Stimulated activated naive CD4-positive, alpha-beta T cell treated with Interleukin-2 at 50 U/mL for 16 hours (primary cell): Measurements from ENCODE around the gene ISLR.

Experiments
- DNase-seq: peaks from one replicate; lab custom pipeline; 2025; lab: John Stamatoyannopoulos, UW

ISLR gene

GRCh38 chr15:74213858-74214284 lies 40.4 kb downstream of the ISLR start:
- no peak for DNase-seq

DNA sequence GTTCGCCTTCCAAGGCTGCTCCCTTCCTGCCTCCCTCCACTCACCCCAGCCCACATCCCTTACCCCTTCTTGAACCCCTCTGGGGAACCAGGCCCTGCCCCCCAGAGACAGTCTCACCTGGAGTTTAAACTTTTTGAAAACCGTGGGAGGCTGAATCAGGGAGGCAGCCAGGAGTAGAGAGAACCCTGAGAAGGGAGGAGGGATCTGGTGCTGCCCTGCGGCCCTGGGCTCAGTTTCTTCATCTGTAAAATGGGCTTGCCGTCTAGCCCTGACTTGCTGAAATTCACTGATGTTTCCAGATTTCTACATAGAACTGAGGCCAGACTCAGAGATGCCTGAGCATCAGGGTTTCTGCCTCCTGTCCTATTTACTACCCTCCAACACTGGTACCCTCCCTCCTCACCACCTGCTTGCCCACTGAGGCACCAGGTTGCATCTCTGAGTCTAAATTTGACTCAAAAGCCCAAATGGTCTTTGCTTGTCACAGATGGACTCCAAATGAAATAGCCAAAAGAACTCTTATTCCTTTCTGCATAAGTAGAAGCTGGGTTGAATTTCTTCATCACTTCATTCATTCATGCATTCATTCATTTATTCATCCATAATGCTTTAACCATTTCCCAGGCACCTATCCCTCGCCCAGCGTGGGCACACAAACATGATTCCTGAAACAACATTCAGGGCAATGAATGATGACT lies 41.0 kb downstream of the ISLR start:
- no peak for DNase-seq

GRCh38 chr15:74215958-74216357 lies 42.4 kb downstream of the ISLR start:
- no peak for DNase-seq

GRCh38 chr15:74216949-74217348 lies 43.4 kb downstream of the ISLR start:
- no peak for DNase-seq

- no peak for DNase-seq
Measured at GRCh38 chr15:74217907-74218885, 44.7 kb downstream of the ISLR start.

DNA sequence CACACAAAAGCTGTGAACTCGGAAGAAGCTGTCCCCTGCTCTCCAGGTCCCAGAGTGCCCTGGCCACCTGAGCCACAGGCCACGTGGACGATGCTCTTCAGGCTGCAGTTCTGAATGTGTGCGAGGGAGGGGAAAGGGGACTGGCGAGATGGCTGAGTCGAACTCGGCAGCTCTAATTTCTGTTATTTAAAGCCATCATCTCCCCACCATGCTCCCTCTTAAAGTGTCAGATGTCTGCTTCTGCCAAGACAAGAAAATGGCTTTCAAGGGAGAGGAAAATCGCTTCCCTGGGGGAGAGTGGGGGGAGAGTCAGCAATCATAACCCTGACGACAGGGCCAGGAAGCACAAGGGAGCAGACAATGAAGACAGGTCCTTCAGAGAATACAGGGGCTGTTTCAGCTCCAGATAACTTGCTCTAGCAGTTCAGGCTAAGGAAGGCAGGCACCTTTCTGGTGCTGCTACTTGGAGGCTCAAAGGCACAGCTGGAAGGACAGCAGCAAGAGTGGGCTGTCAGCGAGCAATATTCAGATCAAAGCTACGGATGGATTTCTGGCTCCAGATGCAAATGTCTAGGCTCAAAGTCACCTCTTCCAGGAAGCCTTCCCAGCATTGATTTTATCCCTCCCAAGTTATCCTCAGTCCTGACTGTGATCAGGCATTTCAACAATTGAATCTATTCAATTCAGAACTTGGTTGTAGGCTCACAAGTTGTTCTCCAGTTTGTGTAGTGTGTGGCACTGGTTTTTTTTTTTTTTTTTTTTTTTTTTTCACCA lies 47.2 kb downstream of the ISLR start:
- no peak for DNase-seq

DNA sequence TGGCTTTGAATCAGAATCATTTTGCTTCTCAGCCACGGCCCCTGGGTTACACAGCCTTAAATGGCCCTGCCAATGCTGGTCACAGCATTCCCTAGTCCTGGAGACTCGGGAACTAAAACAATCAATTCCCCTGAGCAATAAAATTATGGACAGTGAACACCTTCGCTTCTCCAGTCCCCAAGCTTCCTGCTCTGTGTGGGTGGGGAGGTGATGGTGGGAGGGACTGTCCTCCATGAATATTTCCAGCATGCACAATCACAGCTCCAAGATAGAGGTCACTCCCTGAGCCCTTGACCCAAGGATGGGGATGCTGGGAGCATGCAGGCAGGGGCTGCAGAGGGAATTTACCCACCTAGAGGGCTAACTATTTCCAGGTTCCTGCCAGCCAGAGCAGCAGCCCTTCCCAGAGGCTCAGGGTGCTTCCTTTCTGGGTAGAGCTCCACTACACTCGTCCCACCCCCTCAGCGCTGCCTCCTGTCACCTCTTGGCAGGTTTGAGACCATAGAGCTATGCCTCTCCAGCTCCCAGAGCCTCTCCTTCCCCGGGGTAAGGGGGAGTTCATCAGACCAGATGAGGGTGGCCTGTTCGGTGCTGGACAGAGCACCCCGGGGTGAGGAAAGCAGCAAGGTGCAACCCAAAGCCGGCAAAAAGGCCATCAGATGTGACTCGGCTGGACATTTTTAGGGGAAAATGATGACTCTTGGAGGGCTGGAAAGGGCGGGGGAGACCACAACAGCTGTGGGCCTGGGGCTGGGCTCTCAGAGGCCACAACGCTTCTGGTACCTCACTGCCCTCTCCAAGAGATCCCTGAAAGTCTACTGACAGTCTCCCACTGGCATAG lies 48.1 kb downstream of the ISLR start:
- DNase-seq: no peak

DNA sequence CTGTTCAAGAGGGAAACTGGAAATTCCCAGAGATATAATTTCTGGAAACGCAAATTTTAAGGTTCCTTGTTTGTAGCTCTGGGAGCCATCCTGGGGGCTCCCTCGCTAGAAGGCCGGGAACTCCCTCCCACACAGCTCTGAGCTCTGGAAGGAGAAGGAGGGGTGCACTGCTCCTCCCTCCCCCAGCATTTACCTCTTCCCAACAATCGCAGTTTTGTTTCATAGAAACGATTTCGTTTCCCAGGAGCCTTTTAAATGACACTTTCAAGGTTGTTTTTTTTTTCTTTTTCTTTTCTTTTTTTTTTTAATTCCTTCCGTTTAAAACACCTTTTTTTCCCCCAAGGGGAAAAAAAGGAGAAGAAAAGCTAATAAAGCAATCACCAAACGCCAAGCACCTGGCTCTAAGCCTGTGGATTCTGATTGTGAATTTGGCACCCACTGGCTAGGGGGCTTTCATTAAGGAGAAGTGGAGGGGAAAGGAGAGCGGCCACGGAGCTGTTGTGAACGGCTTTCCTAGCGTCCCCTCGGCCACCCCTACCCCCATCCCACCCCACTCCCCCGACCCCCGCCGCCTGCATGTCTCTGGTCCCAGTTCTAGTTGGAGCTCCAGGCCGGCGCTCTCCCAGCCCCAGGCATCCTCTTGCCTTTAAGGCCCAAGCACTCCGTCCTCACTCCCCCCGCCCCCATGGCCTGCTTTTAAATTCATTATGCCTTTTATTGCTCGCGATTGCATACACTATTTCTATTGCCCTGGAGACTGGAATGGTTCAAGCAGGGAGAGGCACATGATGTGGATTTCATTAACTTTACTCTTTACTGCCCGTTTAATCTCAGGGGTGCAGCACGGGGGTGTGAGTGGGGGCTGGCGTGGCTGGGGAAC lies 49.0 kb downstream of the ISLR start:
- no peak for DNase-seq

- DNase-seq: no peak
Measured at GRCh38 chr15:74225928-74226327, 52.4 kb downstream of the ISLR start.
